Measurements from ENCODE around the gene BTG4. TPM values are rescaled to one million over a fixed set of nuclear protein-coding genes. Genes with fewer than 3 reads are reported as not detected.

Gene BTG4
- polyA plus RNA-seq, 3 donors, result not detected

- no CpG with 5 or more reads among the region's 1 CpG for WGBS (ENCODE audit: insufficient coverage)
- H3K4me3 Mint-ChIP-seq, result no peak overlapping the region
These were observed 16.4 kb upstream of the BTG4 start for GRCh38 chr11:111528557-111528956.

GRCh38 chr11:111527279-111527678 lies 15.1 kb upstream of the BTG4 start:
- Mint-ChIP-seq H3K27ac (no peak overlapping the region), H3K4me1 (peaks cover 21% of the 10 kb centered on the region), H3K27me3 (ENCODE audit: low read depth in 3 of 3) (peaks cover 0 to 1% (median 1%) of the 10 kb centered on the region in 3 donors), H3K9me3 (no peaks in the 10 kb centered on the region), H3K36me3 (no peaks in the 10 kb centered on the region), H3K4me3 (no peak overlapping the region)
- no CpG with 5 or more reads among the region's 1 CpG for WGBS (ENCODE audit: insufficient coverage)
- no peak overlapping the region for H2AFZ ChIP-seq (ENCODE audit: insufficient read depth, low read depth, low read length, poor library complexity, severe bottlenecking)
- no peaks in the 10 kb centered on the region for H3K79me2 ChIP-seq (ENCODE audit: insufficient read depth, low read length)
- no peaks in the 10 kb centered on the region for H3K27me3 ChIP-seq (ENCODE audit: control insufficient read depth in 2 of 2, insufficient read depth in 2 of 2, low read length in 2 of 2)
- no peaks in the 10 kb centered on the region for H3K36me3 ChIP-seq (replicated peaks in 1 of 2; ENCODE audit: control insufficient read depth in 1 of 2, insufficient read depth in 2 of 2, low read length in 2 of 2)
- peaks cover 9 to 15% of the 10 kb centered on the region in 2 donors for H3K4me1 ChIP-seq (ENCODE audit: control insufficient read depth in 1 of 2, insufficient read depth in 2 of 2, low read length in 2 of 2)
- intact Hi-C loops (cut with micrococcal nuclease), result no loop called here
- no peak overlapping the region for H3K9ac ChIP-seq (ENCODE audit: insufficient read depth, low read length, poor library complexity, severe bottlenecking)
- H3K4me3 ChIP-seq (replicated peaks in 1 of 3; ENCODE audit: low read depth in 2 of 3, low read length in 3 of 3), result no peak overlapping the region
- no peak for TF ChIP-seq CTCF (IDR thresholded peaks at IDR 0.05)
- no peaks in the 10 kb centered on the region for H3K9me3 ChIP-seq (replicated peaks in 1 of 2; ENCODE audit: control insufficient read depth in 1 of 2, insufficient read depth in 1 of 2, low read length in 2 of 2)
- no peak for DNase-seq
- H4K20me1 ChIP-seq (ENCODE audit: insufficient read depth, low read length), result no peaks in the 10 kb centered on the region
- no peak overlapping the region for H3K4me2 ChIP-seq (replicated peaks; ENCODE audit: extremely low read depth, low read length, poor library complexity, severe bottlenecking)
- H3K27ac ChIP-seq (ENCODE audit: low read depth in 1 of 2, low read length in 2 of 2), result no peak overlapping the region

More at GRCh38 chr11:111528557-111528956, 16.4 kb upstream of the BTG4 start:
- Histone ChIP-seq H3K27ac (ENCODE audit: low read depth in 1 of 2, low read length in 2 of 2) (no peak overlapping the region), H3K36me3 (replicated peaks in 1 of 2; ENCODE audit: control insufficient read depth in 1 of 2, insufficient read depth in 2 of 2, low read length in 2 of 2) (no peaks in the 10 kb centered on the region), H2AFZ (ENCODE audit: insufficient read depth, low read depth, low read length, poor library complexity, severe bottlenecking) (peak overlapping the region; percentile 6), H3K9ac (ENCODE audit: insufficient read depth, low read length, poor library complexity, severe bottlenecking) (no peak overlapping the region), H3K79me2 (ENCODE audit: insufficient read depth, low read length) (no peaks in the 10 kb centered on the region), H3K9me3 (replicated peaks in 1 of 2; ENCODE audit: control insufficient read depth in 1 of 2, insufficient read depth in 1 of 2, low read length in 2 of 2) (no peaks in the 10 kb centered on the region), H3K27me3 (ENCODE audit: control insufficient read depth in 2 of 2, insufficient read depth in 2 of 2, low read length in 2 of 2) (no peaks in the 10 kb centered on the region), H3K4me1 (ENCODE audit: control insufficient read depth in 1 of 2, insufficient read depth in 2 of 2, low read length in 2 of 2) (peaks cover 11 to 19% of the 10 kb centered on the region in 2 donors), H3K4me3 (replicated peaks in 1 of 3; ENCODE audit: low read depth in 2 of 3, low read length in 3 of 3) (no peak overlapping the region), H3K4me2 (replicated peaks; ENCODE audit: extremely low read depth, low read length, poor library complexity, severe bottlenecking) (no peak overlapping the region), H4K20me1 (ENCODE audit: insufficient read depth, low read length) (no peaks in the 10 kb centered on the region)
- no peak for TF ChIP-seq CTCF (IDR thresholded peaks at IDR 0.05)
- H3K9me3 Mint-ChIP-seq, result no peaks in the 10 kb centered on the region
- DNase-seq, result no peak
- no peak overlapping the region for H3K27ac Mint-ChIP-seq
- H3K4me1 Mint-ChIP-seq, result peaks cover 26% of the 10 kb centered on the region
- no peaks in the 10 kb centered on the region for H3K36me3 Mint-ChIP-seq
- intact Hi-C loops (cut with micrococcal nuclease), result no loop called here
- peaks cover 0 to 1% (median 1%) of the 10 kb centered on the region in 3 donors for H3K27me3 Mint-ChIP-seq (ENCODE audit: low read depth in 3 of 3)
